Metanephros (tissue), 1 donor: Measurements from ENCODE around the gene FREM3. TPM values are rescaled to one million over a fixed set of nuclear protein-coding genes. Genes with fewer than 3 reads are reported as not detected.

Experiments used
- total RNA-seq: library from RNA; depleted of rRNA; stranded (reverse); fragments of >200 nt; gene quantifications from one replicate; pipeline ENCODE4 v1.2.3, GENCODE V29; 2014

Gene FREM3
- 0.12 TPM for total RNA-seq

GRCh38 chr4:143700416-143701352 lies at the start of gene FREM3:
Gene FREM3 (minus strand): TSS chr4:143700675. CDS start chr4:143700675, 0 bp downstream.

Other genes starting within 250 kb of the FREM3 start
- gene SMARCA5, start 187.0 kb downstream of the FREM3 start, total RNA-seq = 49.8 TPM
- 2.2 TPM for gene GYPE, start 204.9 kb upstream of the FREM3 start, total RNA-seq